Liver (tissue), 9 donors: ENCODE measurements around the gene LETMD1. TPM values are rescaled to one million over a fixed set of nuclear protein-coding genes. Genes with fewer than 3 reads are reported as not detected.
A peak's percentile ranks its signal among the peaks of the same experiment; 100 is the strongest.

ENCODE experiments used
- DNase-seq: peaks from one replicate; pipeline ENCODE4 v3.0.0-alpha.2; 2017; ENCODE audit warnings: low spot score
- H3K27ac ChIP-seq, 2 donors: one replicate each; pipeline ENCODE4 v1.7.0; 2013; ENCODE audit warnings: inconsistent platforms in 2 of 2, low read length in 2 of 2, control low read depth in 1 of 2, low read depth in 1 of 2, mild to moderate bottlenecking in 1 of 2
- H3K27me3 ChIP-seq, 4 donors: one replicate each; pipeline versions ENCODE4 v1.6.1 to v1.7.0; 2013; ENCODE audit warnings: low read length in 3 of 4, inconsistent platforms in 1 of 4, mild to moderate bottlenecking in 1 of 4, moderate library complexity in 1 of 4; ENCODE audit not compliant: control insufficient read depth in 4 of 4, insufficient read depth in 4 of 4
- H3K36me3 ChIP-seq, 4 donors: one replicate each; pipeline versions ENCODE4 v1.6.1 to v1.7.0; 2013; ENCODE audit warnings: low read length in 3 of 4, mild to moderate bottlenecking in 3 of 4, low read depth in 1 of 4, moderate library complexity in 1 of 4; ENCODE audit not compliant: control insufficient read depth in 4 of 4, insufficient read depth in 3 of 4
- H3K4me1 ChIP-seq, 4 donors: one replicate each; pipeline versions ENCODE4 v1.6.1 to v1.7.0; 2013; ENCODE audit warnings: low read length in 3 of 4, mild to moderate bottlenecking in 3 of 4, moderate library complexity in 1 of 4; ENCODE audit not compliant: control insufficient read depth in 4 of 4, insufficient read depth in 4 of 4
- H3K4me3 ChIP-seq, 3 donors: one replicate each; pipeline versions ENCODE4 v1.6.1 to v1.7.0; 2013; ENCODE audit warnings: low read length in 3 of 3, control low read depth in 1 of 3, low read depth in 1 of 3, mild to moderate bottlenecking in 1 of 3
- H3K9ac ChIP-seq, 2 donors: one replicate each; pipeline ENCODE4 v1.7.0; 2013; ENCODE audit warnings: low read length in 2 of 2, mild to moderate bottlenecking in 2 of 2, moderate library complexity in 2 of 2, control low read depth in 1 of 2, low read depth in 1 of 2
- H3K9me3 ChIP-seq, 4 donors: one replicate each; pipeline versions ENCODE4 v1.6.1 to v1.7.0; 2013; ENCODE audit warnings: low read length in 3 of 4; ENCODE audit not compliant: control insufficient read depth in 4 of 4
- FOXA2 ChIP-seq: IDR thresholded peaks from 2 replicates; pipeline ENCODE4 v1.6.1; 2016; ENCODE audit warnings: antibody characterized with exemption
- HNF4A ChIP-seq, 2 donors: conservative IDR thresholded peaks; 2 replicates each; pipeline ENCODE4 v1.6.1; 2016; ENCODE audit warnings: antibody characterized with exemption in 2 of 2, mild to moderate bottlenecking in 2 of 2
- JUND ChIP-seq, 2 donors: IDR thresholded peaks; 2 replicates each; pipeline ENCODE4 v1.6.1; 2016; ENCODE audit warnings: antibody characterized with exemption in 2 of 2
- NR2F2 ChIP-seq: IDR thresholded peaks from 2 replicates; pipeline ENCODE4 v1.6.1; 2016; ENCODE audit warnings: antibody characterized with exemption
- RXRA ChIP-seq, 2 donors: IDR thresholded peaks; 2 replicates each; pipeline ENCODE4 v1.6.1; 2017 to 2018; ENCODE audit warnings: antibody characterized with exemption in 2 of 2, mild to moderate bottlenecking in 1 of 2
- SP1 ChIP-seq: IDR thresholded peaks from 2 replicates; pipeline ENCODE4 v1.6.1; 2018; ENCODE audit warnings: antibody characterized with exemption, mild to moderate bottlenecking
- WGBS: extraction: QIAGEN DNeasy Blood & Tissue Kit; methylation state at CpG from one replicate; pipeline ENCODE4 v1.1.7; 2013; 5-methylcytosine and 5-hydroxymethylcytosine counted together
- polyA plus RNA-seq, 2 donors: library from polyadenylated mRNA; stranded (reverse) in 1 of 2; unstranded in 1 of 2; fragments of 200-250 nt in 1 of 2; fragments of >200 nt in 1 of 2; fragmentation: Nextera tagmentation in 1 of 2; extraction: Ambion mirVana in 1 of 2; gene quantifications; one replicate each; pipeline versions ENCODE4 v1.2.1 to v1.2.3, GENCODE V29; 2013 to 2015
- total RNA-seq, 2 donors: library from RNA; depleted of rRNA; stranded (reverse); fragments of >200 nt; gene quantifications; one replicate each; pipeline ENCODE4 v1.2.3, GENCODE V29; 2014
- TF ChIP-seq, protein P1 (sequence below): IDR thresholded peaks from 2 replicates; pipeline ENCODE4 v1.6.1; 2016; ENCODE audit warnings: antibody characterized with exemption
- TF ChIP-seq, protein P2 (sequence below): IDR thresholded peaks from 2 replicates; pipeline ENCODE4 v1.6.1; 2016; ENCODE audit warnings: antibody characterized with exemption
- TF ChIP-seq, protein P3 (sequence below): fragments of 150-350 bp; IDR thresholded peaks from 2 replicates; pipeline ENCODE4 v1.5.1; 2017; ENCODE audit warnings: improper control_type of control experiment, low read depth, low read length; ENCODE audit not compliant: missing input control
- TF ChIP-seq, protein P4 (sequence below): IDR thresholded peaks from 2 replicates; pipeline ENCODE4 v1.6.1; 2016; ENCODE audit warnings: antibody characterized with exemption
- TF ChIP-seq, protein P5 (sequence below): IDR thresholded peaks from 2 replicates; pipeline ENCODE4 v1.6.1; 2016; ENCODE audit warnings: antibody characterized with exemption, mild to moderate bottlenecking
- donor health status: healthy.
- donor health status: healthy.
- donor health status: healthy.
- donor health status: healthy.
- donor health status: healthy.

Gene LETMD1
- total and polyA plus RNA-seq, 4 donors = 17.6 to 41.0 (median 22.5) TPM

DNA sequence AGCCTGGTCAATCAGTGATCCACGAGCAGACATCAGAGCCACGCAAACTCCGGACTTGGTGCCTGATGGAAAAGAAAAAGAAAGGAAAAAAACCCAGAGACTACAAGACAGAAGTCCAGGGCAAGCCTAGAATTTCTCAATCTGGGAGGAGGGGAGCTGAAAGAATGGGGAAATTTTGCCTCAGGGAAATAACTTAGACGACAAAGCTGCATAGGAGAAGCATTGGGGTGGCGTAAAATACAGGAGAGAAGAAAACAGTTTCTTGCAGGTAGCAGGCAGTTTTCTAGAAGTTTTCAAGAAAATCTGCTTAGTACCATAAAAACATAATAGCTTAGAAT is 19.3 kb upstream of the LETMD1 start:
- Histone ChIP-seq H3K36me3 (no peaks in the 10 kb centered on the region), H3K4me3 (no peak overlapping the region), H3K9ac (no peak overlapping the region), H3K4me1 (peaks cover 0 to 13% (median 1%) of the 10 kb centered on the region in 4 donors), H3K27ac (no peak overlapping the region), H3K27me3 (no peaks in the 10 kb centered on the region), H3K9me3 (no peaks in the 10 kb centered on the region)
- TF ChIP-seq, protein P1, sequence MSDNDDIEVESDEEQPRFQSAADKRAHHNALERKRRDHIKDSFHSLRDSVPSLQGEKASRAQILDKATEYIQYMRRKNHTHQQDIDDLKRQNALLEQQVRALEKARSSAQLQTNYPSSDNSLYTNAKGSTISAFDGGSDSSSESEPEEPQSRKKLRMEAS = no peak
- TF ChIP-seq HNF4A (conservative IDR thresholded peaks at IDR 0.05) = peak in 1 of 2 donors; percentile 10
- WGBS = 53% methylated on average over 5 of the region's 5 CpGs
- DNase-seq = no peak

DNA sequence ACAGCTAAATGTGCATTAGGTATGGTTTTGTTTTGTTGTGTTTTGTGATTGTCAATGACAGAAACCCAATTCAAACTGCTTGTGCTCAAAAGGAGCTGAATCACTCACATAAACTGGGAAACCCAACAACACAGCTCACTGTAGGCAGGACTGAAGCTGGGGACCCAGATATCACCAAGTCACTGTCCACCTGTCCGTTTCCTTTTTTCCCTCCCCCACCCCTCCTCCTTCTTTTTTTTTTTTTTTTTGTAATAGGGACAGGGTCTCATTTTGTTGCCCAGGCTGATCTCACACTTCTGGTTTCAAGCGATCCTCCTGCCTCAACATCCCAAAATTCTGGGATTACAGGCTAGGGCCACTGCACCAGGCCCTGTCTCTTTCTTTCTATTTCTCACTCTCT is 15.1 kb upstream of the LETMD1 start:
- Histone ChIP-seq H3K27me3 (no peaks in the 10 kb centered on the region), H3K36me3 (no peaks in the 10 kb centered on the region), H3K9me3 (no peaks in the 10 kb centered on the region), H3K27ac (no peak overlapping the region), H3K9ac (no peak overlapping the region), H3K4me3 (no peak overlapping the region), H3K4me1 (no peaks in the 10 kb centered on the region)
- no peak for TF ChIP-seq RXRA (IDR thresholded peaks at IDR 0.05)
- no peak for TF ChIP-seq NR2F2
- TF ChIP-seq, protein P1 = no peak
- TF ChIP-seq, protein P2, sequence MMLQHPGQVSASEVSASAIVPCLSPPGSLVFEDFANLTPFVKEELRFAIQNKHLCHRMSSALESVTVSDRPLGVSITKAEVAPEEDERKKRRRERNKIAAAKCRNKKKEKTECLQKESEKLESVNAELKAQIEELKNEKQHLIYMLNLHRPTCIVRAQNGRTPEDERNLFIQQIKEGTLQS = no peak
- TF ChIP-seq, protein P3, sequence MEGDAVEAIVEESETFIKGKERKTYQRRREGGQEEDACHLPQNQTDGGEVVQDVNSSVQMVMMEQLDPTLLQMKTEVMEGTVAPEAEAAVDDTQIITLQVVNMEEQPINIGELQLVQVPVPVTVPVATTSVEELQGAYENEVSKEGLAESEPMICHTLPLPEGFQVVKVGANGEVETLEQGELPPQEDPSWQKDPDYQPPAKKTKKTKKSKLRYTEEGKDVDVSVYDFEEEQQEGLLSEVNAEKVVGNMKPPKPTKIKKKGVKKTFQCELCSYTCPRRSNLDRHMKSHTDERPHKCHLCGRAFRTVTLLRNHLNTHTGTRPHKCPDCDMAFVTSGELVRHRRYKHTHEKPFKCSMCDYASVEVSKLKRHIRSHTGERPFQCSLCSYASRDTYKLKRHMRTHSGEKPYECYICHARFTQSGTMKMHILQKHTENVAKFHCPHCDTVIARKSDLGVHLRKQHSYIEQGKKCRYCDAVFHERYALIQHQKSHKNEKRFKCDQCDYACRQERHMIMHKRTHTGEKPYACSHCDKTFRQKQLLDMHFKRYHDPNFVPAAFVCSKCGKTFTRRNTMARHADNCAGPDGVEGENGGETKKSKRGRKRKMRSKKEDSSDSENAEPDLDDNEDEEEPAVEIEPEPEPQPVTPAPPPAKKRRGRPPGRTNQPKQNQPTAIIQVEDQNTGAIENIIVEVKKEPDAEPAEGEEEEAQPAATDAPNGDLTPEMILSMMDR = no peak
- TF ChIP-seq JUND (IDR thresholded peaks at IDR 0.05) = no peak
- WGBS = 92% methylated on average over 2 of the region's 2 CpGs
- no peak for DNase-seq

DNA sequence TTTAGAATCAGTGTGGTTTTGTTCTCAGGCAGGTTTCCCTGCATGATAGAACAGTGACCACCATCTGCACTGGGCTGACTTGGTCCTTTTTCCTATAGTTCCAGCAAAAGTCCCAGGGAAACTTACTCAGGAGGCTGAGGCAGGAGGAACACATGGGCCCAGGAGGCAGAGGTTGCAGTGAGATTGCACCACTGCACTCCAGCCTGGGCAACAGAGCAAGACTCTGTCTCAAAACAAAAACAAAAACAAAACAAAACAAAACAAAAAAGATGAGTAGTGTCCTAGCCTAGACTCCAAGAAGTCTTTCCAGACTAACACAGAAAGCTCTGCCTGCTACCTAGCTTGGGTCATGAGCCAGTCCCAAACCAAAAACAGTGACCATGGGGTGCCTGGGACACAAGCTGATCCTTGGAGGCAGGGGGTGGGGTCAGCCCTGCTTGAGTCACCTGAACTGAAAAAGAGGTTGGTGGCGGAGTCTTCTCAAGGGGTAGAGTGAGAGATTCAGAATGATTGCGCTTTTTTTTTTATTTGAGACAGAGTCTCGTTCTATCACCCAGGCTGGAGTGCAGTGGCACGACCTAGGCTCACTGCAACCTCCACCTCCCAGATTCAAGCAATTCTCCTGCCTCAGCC is 14.6 kb upstream of the LETMD1 start:
- no peak overlapping the region for H3K4me3 ChIP-seq
- no peak for TF ChIP-seq SP1
- TF ChIP-seq FOXA2 = no peak
- TF ChIP-seq, protein P4, sequence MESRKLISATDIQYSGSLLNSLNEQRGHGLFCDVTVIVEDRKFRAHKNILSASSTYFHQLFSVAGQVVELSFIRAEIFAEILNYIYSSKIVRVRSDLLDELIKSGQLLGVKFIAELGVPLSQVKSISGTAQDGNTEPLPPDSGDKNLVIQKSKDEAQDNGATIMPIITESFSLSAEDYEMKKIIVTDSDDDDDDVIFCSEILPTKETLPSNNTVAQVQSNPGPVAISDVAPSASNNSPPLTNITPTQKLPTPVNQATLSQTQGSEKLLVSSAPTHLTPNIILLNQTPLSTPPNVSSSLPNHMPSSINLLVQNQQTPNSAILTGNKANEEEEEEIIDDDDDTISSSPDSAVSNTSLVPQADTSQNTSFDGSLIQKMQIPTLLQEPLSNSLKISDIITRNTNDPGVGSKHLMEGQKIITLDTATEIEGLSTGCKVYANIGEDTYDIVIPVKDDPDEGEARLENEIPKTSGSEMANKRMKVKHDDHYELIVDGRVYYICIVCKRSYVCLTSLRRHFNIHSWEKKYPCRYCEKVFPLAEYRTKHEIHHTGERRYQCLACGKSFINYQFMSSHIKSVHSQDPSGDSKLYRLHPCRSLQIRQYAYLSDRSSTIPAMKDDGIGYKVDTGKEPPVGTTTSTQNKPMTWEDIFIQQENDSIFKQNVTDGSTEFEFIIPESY = no peak
- TF ChIP-seq HNF4A (conservative IDR thresholded peaks at IDR 0.05) = no peak
- TF ChIP-seq, protein P5, sequence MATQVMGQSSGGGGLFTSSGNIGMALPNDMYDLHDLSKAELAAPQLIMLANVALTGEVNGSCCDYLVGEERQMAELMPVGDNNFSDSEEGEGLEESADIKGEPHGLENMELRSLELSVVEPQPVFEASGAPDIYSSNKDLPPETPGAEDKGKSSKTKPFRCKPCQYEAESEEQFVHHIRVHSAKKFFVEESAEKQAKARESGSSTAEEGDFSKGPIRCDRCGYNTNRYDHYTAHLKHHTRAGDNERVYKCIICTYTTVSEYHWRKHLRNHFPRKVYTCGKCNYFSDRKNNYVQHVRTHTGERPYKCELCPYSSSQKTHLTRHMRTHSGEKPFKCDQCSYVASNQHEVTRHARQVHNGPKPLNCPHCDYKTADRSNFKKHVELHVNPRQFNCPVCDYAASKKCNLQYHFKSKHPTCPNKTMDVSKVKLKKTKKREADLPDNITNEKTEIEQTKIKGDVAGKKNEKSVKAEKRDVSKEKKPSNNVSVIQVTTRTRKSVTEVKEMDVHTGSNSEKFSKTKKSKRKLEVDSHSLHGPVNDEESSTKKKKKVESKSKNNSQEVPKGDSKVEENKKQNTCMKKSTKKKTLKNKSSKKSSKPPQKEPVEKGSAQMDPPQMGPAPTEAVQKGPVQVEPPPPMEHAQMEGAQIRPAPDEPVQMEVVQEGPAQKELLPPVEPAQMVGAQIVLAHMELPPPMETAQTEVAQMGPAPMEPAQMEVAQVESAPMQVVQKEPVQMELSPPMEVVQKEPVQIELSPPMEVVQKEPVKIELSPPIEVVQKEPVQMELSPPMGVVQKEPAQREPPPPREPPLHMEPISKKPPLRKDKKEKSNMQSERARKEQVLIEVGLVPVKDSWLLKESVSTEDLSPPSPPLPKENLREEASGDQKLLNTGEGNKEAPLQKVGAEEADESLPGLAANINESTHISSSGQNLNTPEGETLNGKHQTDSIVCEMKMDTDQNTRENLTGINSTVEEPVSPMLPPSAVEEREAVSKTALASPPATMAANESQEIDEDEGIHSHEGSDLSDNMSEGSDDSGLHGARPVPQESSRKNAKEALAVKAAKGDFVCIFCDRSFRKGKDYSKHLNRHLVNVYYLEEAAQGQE = no peak
- TF ChIP-seq, protein P2 = no peak
- TF ChIP-seq NR2F2 = no peak
- H3K4me1 ChIP-seq = no peaks in the 10 kb centered on the region
- 95% methylated on average over 4 of the region's 4 CpGs for WGBS
- no peaks in the 10 kb centered on the region for H3K27me3 ChIP-seq
- H3K9me3 ChIP-seq = no peaks in the 10 kb centered on the region
- DNase-seq = no peak
- no peak overlapping the region for H3K9ac ChIP-seq
- no peaks in the 10 kb centered on the region for H3K36me3 ChIP-seq
- H3K27ac ChIP-seq = no peak overlapping the region
